Bronchial epithelial cell (primary cell): ENCODE data around the gene KRT8. TPM values are rescaled to one million over a fixed set of nuclear protein-coding genes. Genes with fewer than 3 reads are reported as not detected.

ENCODE experiments used
- DNase-seq: peaks from one replicate; pipeline ENCODE4 v3.0.0-alpha.2; 2010; ENCODE audit warnings: low read depth
- FAIRE-seq: peaks from 2 replicates; lab custom pipeline; 2011; peaks lifted over from hg19 to GRCh38; lab: Jason Lieb, UNC
- H3K27me3 ChIP-seq: 2 replicates; pipeline ENCODE4 v1.5.1; 2011; ENCODE audit warnings: low read length; ENCODE audit not compliant: control insufficient read depth, insufficient read depth
- H3K36me3 ChIP-seq: 2 replicates; pipeline ENCODE4 v1.5.1; 2011; ENCODE audit warnings: low read length; ENCODE audit not compliant: control insufficient read depth, insufficient read depth
- H3K4me3 ChIP-seq: 2 replicates; pipeline ENCODE4 v1.5.1; 2011; ENCODE audit warnings: mild to moderate bottlenecking, low read depth, low read length, control low read depth
- total RNA-seq: library from RNA; depleted of rRNA; stranded (reverse); fragments of >200 nt; gene quantifications from 2 replicates; pipeline ENCODE4 v1.2.1, GENCODE V29; 2014
- TF ChIP-seq, protein P1 (sequence below): IDR thresholded peaks from 2 replicates; pipeline ENCODE4 v1.5.1; 2011; ENCODE audit warnings: mild to moderate bottlenecking, moderate library complexity, low read length, control low read depth, inconsistent platforms; ENCODE audit not compliant: insufficient read depth, severe bottlenecking

The KRT8 gene
- total RNA-seq, 1 donor from 2014 or later: 146 TPM

DNA sequence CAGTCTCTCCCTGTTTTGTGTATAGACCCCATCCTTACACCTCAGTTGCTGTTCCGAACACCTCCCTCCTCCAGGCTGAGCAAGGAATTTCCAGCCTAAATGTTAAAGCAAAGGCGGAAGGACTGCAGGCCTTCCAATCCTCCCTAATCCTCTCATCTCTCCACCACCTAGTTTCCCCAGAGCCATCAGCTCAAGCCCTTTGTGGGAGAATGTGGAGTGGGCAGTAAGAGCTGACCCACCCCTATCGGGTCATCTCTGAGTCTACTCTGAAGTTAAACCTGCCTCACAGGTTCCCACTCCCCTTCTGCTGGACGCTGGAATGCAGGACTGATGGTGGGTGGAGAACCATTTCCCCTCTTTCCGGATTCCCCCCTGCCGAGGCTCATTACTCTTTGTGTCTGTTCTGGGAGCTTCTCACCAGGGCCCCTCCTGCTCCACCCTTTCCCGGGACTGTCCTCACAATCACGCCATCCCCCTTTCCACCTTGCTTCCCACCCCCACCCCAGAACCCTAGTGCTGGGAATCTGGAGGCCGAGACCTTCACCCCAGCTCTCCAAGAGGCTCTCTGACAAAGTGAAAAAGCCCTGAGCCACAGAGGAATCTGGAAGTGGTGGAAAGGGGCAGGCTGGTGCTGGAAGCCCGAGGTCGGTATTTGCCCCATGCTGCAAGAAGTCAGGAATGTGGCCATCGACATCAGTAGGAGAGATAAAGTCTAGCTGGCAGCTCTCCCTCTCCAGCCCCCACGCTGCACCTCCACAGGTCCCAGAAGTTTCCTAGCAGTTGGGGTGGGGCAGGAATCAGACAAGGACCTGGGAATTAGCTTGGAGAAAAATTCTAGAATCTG lies 40.7 kb upstream of the KRT8 start:
- FAIRE-seq: no peak
- Histone ChIP-seq H3K27me3 (no peaks in the 10 kb centered on the region), H3K4me3 (no peak overlapping the region), H3K36me3 (peaks cover 2% of the 10 kb centered on the region)
- peak; percentile 48 for DNase-seq
- TF ChIP-seq, protein P1, sequence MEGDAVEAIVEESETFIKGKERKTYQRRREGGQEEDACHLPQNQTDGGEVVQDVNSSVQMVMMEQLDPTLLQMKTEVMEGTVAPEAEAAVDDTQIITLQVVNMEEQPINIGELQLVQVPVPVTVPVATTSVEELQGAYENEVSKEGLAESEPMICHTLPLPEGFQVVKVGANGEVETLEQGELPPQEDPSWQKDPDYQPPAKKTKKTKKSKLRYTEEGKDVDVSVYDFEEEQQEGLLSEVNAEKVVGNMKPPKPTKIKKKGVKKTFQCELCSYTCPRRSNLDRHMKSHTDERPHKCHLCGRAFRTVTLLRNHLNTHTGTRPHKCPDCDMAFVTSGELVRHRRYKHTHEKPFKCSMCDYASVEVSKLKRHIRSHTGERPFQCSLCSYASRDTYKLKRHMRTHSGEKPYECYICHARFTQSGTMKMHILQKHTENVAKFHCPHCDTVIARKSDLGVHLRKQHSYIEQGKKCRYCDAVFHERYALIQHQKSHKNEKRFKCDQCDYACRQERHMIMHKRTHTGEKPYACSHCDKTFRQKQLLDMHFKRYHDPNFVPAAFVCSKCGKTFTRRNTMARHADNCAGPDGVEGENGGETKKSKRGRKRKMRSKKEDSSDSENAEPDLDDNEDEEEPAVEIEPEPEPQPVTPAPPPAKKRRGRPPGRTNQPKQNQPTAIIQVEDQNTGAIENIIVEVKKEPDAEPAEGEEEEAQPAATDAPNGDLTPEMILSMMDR: no peak

DNA sequence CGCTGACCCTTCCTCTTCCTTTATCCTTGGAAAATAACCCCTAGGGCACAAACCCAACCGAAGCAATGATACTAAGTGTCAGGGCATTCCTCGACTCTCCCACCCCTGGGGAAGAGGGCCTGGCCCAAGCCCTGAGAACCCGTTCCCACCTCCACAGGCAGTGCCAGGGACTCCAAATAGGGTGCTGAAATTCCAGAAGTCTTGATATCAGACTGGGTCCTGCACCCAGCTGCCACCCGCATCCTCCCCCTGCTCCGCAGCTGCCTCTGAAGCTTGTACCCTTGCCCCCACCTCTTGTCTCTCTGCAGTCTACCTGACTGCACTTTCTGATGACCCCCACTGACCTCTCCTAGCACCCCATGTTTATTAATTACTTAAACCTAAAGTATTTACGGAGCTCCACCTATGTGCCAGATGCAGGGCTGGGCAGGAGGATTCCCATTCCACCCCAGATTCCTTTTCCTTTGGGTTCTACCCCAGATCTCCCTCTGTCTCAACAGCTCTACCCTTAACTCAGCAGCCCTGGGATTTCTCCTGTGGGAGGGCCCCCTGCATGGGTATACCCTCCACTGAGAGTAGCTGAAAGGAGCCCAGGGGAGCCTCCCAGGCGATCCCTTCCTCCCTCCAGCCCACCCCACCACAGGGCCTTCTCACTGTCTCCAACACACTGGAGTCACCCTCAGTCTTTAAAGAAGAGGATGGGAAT lies 40.0 kb upstream of the KRT8 start:
- DNase-seq (no peak), FAIRE-seq (no peak)
- TF ChIP-seq, protein P1: no peak
- H3K4me3 ChIP-seq: no peak overlapping the region
- H3K36me3 ChIP-seq: no peaks in the 10 kb centered on the region
- H3K27me3 ChIP-seq: no peaks in the 10 kb centered on the region

DNA sequence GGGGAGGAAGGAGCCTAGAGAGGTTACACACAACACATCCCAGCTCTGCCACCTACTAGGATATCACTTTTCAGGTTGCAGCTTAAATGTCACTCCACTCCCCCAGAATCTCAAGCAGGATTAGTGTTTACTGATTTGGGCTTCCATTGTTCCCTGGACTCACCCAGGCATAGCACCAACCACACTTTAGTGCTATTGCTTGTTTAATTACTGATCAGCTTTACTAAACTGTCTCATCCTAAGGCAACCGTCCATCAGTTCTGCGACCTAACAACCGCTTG lies 38.0 kb upstream of the KRT8 start:
- DNase-seq (no peak), FAIRE-seq (no peak)
- TF ChIP-seq, protein P1: no peak
- Histone ChIP-seq H3K4me3 (no peak overlapping the region), H3K27me3 (no peaks in the 10 kb centered on the region), H3K36me3 (no peaks in the 10 kb centered on the region)

DNA sequence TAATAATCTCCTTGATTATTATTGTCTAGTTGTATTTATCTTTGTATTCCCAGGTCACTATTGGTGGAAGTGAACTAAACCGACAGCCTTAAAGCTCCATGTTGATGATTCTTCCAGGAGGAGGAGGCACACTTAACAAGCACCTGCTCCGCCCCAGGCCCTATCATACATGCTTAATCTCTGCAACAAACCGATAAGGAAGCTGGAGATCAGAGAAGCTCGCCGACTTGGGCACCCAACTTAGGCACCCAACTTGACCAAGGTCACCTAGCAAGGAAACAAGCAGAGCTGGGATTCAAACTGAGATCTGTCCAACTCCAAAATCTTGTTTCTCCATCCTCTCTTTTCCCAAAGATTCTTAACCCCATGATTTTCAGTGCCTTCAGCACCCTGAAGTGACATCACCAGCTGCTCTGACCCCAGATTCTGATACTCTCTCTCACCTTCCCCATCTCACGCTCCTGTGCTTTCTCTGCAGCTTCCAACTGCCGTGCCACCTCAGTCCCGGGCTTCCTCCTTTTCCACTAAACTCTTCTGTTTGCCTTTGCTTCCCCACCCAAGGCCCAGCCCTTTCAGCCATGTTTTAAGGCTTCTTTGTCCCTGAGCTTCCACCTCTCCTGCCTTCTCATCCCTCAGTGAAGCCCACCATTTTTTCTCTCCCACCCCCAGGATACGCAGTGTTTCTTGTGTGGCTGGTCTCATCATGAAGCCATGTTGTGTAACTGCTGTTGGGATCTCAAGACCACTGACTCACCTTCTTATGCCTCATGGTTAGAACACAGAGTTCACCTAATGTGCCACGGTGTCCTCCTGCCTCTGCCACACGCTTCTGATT lies 37.4 kb upstream of the KRT8 start:
- FAIRE-seq (no peak), DNase-seq (peak; percentile 46)
- Histone ChIP-seq H3K36me3 (no peaks in the 10 kb centered on the region), H3K27me3 (no peaks in the 10 kb centered on the region), H3K4me3 (no peak overlapping the region)
- TF ChIP-seq, protein P1: no peak

DNA sequence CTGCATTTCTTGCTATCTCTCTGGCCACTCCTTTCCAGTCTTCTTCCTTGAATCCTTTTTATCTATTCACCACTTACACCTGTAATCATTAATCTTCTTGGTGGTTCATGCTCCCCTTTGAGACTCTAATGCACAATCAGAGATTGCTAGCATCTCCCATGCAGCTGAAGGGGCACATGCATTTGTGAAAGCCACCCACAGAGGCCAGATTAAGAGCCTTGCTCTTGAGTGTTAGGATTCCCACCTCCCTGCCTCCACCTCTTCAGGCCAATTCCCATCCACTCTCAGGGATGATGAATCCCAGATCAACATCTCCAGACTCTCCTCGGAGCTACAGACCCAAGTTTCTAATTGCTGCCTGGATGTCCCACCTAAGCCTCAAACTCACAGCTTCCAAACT lies 24.7 kb upstream of the KRT8 start:
- TF ChIP-seq, protein P1: no peak
- Histone ChIP-seq H3K4me3 (no peak overlapping the region), H3K27me3 (peaks cover 2% of the 10 kb centered on the region), H3K36me3 (no peaks in the 10 kb centered on the region)
- FAIRE-seq: no peak
- no peak for DNase-seq
